NCI-H748 treated with DMSO at 0.1 percent for 48 hours (cell line): ENCODE data around the gene IGFBP7.
"Not testable (repeated sequence)": the region's sequence is repeated elsewhere in the genome, so short reads cannot be mapped to it uniquely, and the experiment has no call there.

Experiments used
- DNase-seq: peaks from one replicate; lab custom pipeline; 2025; lab: John Stamatoyannopoulos, UW

Gene IGFBP7

DNA sequence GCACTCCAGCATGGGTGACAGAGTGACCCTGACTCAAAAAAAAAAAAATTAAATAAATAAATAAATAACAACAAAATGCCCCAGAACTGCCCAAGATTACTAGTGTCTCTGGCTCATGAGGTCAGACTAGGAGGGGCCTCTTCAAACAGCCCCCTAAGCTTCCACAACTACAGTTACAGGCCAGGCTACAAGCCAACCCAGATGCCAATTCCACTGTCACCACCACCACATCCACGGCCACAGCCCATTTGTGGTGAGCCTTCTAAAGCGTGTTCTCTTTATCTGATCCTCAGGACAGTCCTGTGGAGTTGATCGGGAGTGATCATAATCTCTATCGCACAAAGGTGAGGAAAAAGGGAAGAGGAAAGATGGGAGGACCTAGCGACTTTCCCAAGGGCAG, 36.6 kb downstream of the IGFBP7 start:
- no peak for DNase-seq

DNA sequence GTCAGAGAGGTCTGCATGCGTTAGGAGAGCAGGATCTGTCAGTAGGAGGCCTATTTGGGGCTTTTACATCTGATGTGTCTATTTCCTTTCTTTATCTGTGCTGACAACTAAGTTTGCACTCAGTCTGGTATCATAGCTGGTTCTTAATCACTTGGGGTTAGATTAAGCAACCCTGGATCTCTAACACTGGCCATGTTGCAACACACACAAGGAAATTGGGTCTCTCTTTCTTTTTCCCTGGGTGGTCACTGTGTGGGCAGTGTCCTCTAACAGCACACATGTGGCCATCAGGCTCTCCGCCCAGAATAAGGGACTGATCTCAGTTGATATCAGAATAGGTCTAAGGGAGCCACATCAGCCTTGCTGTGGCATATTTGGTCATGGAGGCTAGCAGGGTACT, 38.9 kb downstream of the IGFBP7 start:
- no peak for DNase-seq

DNA sequence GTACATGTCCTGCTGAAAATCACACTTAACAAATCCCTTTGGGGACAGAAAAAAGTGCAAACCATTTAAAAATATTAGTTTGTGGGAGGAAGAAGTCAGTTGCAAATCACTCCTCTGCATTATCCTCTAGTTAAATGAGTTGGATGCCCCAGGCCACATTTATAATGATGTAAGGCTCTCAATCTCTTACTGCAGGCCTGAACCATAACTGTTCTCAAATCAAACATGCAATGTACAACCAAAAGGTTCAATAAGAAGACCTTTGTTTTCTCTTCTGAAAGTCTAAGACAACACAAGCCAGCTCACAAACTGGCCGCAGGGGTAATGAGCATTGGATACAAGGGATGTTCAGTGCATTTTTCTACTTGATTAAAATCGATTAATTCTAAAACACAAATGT, 39.7 kb downstream of the IGFBP7 start:
- no peak for DNase-seq

DNA sequence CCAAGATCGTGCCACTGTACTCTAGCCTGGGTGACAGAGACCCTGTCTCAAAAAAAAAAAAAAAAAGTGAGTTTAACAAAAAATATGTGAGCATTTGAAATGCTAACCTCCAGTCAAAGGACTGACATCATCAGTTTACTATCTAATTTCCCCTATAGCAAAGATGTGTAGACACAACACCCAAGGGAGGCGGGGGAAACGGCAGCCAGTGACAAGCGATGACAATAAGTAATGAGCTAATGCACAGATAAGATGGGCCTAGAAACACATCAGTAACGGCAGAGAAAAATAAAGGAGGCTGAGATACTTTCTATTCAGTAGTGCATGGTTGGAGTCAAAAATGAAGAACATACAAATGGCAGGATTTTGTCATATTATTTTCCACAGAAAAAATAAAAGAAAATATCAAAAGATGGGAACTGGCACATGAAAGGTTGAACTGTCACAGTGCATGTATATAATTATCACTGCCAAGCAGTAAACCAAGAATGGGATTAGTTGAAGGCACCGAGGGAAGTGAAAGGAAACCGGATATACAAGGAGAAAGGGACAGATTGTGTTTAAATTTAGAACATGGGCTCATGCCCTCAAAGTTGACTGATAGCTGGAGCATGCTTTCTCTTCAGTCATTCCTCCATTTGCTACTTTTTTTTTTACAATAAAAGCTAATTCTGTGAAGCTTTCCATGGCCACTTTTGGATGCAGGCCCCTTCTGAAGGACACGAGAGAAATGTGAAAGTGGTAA, 41.8 kb downstream of the IGFBP7 start:
- no peak for DNase-seq

DNA sequence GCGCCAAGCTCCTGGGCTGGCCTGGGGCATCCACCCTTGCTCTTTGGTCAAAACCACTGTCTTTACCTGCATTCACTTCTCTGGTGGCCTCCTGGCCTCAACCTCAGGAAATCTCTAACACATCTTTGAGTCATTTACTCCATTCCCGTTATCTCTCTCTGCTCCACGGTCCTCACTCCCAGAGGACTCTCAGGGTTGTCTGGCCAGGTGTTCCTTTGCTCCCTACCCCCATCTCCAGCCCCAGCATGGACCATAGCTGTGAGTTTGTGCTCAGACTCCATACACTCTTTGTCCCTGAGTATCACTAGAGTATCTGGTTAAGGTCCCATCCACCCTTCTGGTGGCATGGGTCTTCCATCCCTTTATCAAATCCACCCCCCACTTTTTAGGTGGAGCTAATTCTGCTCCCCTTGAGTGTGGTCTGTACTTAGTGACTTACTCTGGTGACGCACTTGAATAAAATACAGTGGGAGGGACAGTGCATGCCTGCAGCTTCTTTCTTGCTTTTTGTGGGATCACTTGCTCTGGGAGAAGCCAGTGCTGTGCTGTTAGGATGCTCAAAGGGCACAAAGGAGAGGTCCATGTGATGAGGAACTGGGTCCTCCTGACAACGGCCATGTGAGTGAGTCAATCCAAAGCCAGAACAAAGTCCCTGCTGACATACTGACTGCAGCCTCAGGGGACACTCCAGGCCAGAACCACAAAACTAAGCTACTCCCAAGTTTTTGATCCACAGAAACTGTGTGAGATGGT, 44.3 kb downstream of the IGFBP7 start:
- DNase-seq: no peak

DNA sequence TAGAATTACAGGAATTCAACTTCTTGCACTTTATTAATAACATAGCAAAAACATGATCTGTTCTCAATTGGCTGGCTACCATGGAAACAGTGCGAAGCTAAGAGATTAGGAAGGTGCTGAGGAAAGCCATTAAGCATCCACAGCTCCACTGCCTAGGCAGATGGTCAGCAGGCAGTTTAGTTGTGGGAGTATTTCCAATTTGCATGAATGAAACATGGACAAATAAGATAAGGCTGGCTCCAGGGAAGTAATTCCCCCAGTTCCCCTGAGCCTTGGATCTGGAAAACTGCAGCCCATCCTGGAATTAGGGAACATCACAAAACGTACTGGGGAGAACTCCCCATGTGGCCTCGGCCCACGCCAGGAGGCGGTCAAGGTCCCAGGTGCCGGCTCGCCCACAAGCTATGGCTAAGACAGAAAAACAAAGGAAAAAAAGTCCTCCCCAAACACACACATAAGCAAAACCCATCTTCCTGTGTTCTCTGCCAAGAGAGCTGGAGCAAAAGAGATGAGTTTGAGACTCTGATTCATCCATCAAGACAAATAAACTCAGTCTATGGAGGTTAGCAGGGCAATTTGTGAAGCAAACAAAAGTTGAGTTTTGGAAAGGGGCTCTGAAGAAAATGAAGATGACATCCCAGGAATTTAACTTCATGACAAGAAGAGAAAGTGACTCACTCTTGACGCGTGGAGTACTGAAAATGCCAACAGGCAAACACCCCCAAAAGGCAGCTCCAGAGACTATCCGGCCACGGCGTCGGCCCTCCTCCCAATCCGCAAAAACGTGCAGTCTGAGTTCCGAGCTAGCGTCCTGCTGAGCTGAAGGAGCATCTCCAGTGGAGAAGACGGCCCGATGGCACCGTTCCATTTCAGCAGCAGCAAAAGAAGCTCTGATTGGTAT, 45.1 kb downstream of the IGFBP7 start:
- DNase-seq: no peak

DNA sequence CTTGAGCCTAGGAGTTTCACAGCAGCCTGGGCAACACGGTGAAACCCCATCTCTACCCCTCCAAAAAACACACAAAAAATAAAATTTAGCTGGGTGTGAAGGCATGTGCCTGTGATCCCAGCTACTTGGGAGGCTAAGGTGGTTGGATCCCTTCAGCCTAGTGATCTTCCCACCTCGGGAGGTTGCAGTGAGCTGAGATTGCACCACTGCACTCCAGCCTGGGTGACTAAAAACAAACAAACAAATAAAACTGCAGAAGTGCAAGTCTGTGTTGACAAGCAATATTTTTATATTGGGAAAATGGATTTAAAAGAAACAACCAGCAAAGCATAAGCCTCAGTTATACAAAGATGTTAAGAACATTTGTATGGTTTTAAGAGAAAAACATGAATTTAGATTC, 46.1 kb downstream of the IGFBP7 start:
- no peak for DNase-seq

DNA sequence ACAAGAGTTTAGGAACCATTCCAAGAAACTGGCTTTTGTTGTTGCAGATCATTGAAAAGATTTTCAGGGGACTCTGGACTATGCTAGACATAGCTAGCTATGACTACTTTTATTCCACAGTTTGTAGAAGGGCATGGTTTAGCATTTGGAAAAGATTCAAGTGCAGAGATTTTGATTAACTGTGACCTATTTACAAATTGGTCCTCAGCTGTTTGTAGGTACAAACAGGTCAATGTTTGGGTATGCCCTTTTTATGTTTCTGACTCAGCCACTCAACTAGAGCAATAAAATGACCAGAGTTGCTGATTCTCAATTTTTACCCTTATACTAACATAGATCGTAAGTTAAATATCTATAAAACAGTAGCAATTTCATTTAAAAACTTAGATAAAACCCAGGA, 46.7 kb downstream of the IGFBP7 start:
- DNase-seq: no peak

DNA sequence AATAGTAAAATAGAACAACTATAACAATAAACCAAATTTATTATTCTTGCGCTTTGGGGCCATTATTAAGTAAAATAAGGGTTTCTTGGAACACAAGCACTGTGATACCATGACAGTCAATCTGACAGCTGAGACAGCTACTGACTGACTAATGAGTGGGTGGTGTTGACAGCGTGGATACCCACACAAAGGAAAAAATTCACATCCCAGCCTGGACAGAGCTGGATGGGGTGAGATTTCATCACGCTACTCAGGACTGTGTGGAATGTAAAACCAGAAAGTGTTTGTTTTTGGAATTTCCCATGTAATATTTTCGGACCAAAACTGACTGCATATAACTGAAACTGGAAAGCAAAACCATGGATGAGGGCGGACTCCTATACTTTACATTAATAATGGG, 48.8 kb downstream of the IGFBP7 start:
- no peak for DNase-seq

DNA sequence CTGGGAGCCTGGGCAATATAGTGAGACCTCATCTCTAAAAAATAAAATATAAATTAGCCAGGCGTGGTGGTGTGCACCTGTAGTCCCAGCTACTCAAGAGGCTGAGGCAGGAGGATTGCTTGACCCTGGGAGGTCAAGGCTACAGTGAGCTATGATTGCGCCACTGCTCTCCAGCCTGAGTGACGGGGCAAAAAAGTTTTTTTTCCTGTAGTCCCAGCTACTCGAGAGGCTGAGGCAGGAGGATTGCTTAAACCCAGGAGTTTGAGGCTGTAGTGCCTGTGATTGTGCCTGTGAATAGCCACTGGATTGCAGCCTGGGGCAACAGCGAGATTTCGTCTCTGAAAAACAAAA, 49.5 kb downstream of the IGFBP7 start:
- not testable (repeated sequence) for DNase-seq

DNA sequence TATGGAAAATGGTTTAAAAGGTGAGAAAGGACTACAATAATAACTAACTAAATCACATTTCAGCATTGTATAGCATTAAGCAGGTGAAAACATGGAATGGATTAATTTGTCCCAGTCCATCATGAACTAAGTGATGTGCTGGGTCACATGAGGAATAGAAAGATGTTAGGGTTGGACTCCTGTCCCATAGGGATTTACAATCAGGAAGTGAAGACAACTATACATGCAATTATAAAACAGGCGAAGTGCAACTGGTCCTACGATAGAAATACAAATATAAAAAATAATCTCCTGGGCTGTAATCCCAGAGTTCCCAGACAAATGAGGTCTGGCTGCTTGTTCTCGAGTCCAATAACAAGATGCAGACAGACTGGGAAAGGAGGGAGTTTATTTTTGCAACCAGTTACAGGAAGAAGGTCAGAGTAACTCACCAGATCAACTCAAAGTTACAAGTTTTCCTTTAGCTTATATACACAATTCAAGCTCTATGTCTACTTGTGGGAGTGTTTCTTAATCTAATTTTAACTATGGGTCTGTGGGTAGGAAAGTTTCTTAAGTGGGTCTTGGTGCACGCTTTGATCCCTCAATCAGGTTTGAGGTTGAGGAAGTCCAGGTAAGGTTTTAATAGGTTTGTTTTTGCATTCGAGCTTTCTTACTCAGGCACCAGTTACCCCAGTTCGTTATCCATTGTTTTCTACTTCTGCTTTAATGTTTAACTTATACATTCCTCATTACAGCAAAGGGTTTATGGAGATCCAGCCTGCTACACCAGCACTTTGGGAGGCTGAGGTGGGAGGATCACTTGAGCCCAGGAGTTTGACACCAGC, 50.1 kb downstream of the IGFBP7 start:
- DNase-seq: no peak

DNA sequence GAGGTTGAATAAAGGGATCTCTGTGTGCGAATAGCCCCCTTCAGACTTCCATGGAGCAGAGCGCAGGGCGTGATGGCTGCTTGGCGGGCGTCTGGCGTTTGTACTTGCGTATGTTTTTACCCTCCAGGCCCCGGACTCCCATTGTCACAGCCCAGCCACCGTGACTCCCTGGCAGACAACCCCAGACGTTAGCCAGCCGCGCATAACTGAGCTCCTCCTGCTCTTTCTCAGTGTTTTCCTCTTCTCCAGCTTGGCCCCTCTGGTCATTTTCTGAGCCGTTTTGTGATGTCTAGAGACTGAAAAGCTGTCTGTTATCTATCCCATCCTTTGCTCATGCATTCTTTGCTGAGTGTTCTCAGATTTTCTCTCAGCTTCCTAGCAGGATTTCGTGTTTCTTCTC, 54.3 kb downstream of the IGFBP7 start:
- no peak for DNase-seq

DNA sequence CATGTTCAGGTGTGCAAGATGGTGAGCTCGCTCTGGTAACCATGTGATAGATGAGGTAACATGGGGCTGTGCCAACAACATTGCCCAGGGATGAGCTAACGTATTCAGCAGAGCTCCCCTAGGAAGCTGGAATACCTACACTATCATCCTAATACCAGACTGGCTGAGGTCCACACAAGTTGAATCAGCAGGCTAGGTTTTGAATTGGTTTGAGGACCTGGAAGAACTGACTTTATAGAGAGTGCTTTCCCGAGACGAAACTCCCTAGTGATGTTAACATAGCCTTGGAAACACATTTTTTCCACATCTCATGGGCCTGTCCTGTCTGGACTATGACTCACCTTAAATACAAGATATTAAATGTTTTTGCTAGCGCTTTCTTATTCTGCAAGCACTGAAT, 56.7 kb downstream of the IGFBP7 start:
- no peak for DNase-seq

DNA sequence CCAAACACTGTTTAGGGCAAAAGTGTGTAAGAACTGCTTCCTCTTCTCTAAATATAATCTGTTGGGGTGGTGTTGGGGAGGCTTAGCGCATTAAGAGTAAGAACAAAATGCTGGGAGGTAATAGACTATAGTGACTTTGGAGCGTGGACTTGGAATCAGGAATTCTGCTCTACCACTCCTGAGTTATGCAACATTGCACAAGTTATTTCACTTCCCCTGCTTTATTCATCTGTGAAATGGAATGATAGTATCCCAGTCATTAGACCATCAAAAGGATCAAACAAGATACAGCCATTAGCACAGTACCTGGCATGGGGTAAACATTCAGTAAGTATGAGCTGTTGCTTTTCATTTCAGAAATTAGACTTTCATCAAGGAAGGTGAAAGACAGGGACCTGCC, 58.7 kb downstream of the IGFBP7 start:
- no peak for DNase-seq

DNA sequence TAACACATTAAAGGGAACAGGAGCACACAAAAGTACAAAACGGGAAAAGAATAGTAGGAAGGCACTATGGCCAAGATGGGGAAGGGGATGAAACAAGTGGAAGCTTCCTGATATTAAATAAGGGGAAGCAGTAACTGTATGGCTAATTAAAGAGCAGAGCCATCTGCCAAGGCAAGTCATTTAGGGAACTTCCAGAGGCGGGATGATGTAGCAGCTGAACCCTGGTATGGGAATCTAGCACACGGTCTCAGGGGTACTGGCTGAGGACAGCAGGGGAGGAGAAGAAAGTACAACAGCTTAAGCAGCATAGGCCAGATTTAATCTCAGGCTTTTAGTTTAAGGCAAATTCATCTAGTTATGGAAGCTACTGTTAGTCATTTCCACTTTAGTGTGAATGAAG, 59.1 kb downstream of the IGFBP7 start:
- DNase-seq: no peak

DNA sequence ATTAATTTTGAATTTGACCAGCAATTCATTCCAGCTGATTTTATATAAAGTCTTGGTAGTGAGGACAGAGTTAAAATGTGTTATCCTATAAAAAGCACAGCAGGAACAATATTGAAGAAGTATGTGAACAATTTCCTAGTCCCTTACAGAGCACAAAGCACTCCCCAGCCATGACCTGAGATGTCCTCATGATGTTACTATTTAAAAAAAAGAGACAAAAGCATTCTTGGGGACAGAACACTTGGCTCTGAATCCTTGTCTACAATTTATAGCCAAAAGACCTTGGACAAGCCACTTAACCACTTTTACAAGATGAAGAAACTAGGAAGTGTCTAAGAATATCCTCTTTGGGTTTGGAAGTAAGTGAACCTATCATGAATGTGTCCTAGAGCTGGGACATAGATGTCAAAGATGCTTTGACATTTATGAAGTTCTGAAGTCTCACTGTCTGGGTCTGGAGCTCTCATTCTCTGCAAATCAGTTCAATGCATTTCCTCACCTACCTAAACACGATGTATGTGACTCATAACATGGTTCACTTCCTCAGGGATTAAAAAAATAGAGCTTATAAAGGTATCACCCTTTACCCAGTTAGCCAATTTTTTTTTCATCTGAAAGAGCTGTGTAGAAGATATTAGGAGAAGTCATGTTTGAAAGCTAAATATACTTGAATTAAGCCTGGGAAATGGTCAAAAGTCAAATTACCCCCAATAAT, 61.4 kb downstream of the IGFBP7 start:
- DNase-seq: no peak

DNA sequence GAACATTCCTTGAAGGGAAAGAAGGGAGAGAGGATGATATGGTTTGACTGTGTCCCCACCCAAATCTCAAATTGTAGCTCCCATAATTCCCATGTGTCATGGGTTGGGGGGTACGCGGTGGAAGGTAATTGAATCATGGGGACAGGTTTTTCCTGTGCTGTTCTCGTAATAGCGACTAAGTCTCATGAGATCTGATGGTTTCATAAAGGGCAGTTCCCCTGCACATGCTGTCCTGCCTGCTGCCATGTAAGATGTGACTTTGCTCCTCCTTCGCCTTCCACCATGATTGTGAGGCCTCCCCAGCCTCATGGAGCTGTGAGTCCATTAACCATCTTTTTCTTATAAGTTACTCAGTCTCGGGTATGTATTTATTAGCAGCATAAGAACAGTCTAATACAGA, 63.1 kb downstream of the IGFBP7 start:
- not testable (repeated sequence) for DNase-seq

DNA sequence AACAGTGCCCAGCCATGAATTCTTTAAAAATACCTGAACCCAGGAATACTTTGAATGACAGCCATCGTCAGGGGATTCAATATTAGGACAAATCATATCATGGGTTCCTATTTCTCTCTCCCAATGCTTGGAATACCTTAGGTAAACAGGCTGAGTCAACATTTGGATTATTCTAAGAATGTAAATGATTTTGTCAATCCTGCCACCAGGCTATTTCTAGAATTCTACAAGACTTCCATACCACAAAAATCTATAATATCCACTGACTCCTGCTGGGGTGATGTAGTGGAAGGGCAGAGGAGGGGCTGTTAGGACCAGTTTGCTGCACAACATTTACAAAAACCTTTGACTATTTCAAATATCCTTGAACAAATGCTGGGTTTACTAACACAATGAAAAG, 65.2 kb downstream of the IGFBP7 start:
- no peak for DNase-seq

DNA sequence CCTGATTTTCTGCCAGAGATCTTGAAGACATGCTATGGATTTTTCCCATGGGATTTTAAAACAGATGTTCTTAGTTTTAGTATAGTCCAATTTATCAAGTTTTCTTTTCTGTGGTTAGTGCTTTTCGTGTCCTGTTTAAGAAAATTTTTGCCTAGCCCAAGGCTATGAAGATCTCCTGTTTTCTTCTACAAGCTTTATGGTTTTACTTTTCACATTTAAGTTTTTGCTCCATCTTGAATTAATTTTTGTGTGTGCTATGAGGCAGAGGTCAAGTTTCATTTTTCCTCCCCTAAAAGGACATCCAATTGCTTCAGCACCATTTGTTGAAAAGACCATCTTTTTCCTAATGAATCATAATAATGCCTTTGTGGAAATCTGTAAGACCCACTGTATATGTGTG, 65.9 kb downstream of the IGFBP7 start:
- DNase-seq: no peak

DNA sequence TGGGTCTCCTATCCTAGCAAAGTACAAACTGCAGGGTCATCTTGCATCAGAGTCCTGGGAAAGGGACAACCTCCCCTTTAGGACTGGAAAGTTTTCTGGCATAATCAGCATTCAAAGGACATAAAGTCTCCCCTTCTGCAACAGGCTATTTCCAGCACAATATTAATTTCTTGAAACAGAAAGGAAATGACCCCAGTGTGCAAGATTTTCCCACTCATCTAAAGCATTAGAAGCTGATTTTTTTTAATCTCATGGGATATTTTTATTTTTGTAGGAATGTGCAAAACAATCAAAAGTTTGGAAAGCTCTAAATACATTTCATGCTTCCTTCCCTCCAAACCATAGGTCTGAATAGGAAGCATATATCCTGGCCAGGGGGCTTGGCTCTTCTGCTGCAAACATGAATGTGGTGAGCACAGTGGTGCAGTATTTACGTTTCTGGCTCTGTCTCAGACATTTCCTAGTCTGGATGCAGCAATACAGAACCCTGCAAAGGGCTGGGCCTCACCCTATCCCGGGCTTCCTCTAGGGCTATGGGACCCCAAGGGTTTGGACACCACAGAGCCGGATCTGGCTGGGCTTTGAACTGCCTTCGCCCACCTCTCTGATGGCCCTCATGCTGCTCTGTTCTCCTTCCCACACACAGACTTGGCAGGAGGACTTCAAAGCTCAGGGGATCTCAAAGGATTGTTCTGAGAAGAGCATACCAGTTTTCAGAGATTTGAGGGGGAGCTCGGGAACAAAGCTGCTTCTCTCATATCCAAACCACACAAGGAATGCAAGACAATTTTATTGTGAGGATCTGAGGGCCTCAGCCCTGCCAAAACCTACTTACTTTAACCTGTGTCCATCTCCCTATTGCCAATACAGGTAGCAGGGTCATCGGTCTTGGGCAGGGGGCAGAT, 66.6 kb downstream of the IGFBP7 start:
- no peak for DNase-seq
